Breast epithelium (tissue), 3 donors: ENCODE results near the gene RSL24D1.

ENCODE experiments used
- CTCF ChIP-seq, 3 donors: fragments of 450-650 bp; IDR thresholded peaks; one replicate each; pipeline ENCODE4 v1.5.1; 2016 to 2017; ENCODE audit warnings: antibody characterized with exemption in 3 of 3, mild to moderate bottlenecking in 3 of 3, moderate library complexity in 3 of 3
- POLR2A ChIP-seq: fragments of 450-650 bp; IDR thresholded peaks from one replicate; pipeline ENCODE4 v1.6.1; 2016; ENCODE audit warnings: antibody characterized with exemption, mild to moderate bottlenecking, moderate library complexity
- POLR2AphosphoS5 ChIP-seq, 3 donors: sonication (generic); formaldehyde crosslinking; IDR thresholded peaks; one replicate each; pipeline ENCODE4 v1.6.1; 2017; ENCODE audit warnings: antibody characterized with exemption in 3 of 3

DNA sequence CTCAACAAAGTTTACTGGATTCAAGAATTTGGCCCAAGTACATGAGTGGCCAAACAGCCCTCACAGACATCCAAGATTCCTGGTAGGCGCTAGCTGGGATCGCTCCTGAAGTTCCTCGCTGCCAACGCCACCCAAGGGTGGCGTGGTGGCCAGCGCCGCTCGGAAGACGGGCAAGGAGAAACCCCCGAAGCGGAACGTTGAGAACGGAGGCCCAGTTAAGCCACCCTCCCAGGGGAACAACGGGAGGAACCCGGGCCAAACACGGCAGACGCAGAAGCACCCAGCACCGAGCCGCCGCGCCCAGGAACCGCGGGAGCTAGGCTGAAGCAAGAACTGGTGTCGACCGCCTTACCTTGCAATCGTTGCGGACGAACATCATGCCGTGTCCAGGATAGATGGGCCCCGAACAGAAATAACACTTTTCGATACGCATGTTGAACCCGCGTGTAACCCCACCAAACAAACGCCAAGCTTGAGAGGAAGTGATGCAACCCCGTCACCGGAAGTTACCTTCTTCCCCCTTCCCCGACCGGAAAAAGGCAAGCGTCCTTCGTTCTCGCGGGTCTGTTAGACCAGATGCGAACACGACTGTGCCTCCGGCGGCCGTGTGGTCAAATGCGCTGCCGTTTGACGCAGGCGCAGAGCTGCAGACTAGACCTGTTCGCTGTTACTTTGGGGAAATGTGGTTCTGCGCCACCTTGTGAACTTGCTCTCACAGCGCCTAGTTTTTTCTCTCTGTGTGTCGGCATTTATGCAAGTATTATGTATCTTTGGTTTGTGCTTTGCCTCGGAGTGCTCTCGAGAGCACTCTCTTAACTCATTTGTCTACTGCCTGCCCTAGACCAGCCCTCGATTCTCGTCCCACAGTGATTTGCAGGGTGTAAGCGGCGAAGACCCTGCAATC lies at the start of gene RSL24D1:
- TF ChIP-seq CTCF (IDR thresholded peaks at IDR 0.05) (peak in 1 of 3 donors; percentile 28), POLR2A (peak; percentile 48), POLR2AphosphoS5 (IDR thresholded peaks at IDR 0.05) (peak; percentile 92 to 94 (median 92))
